HepG2 (cell line): ENCODE measurements around the gene ARMC5. TPM values are rescaled to one million over a fixed set of nuclear protein-coding genes. Genes with fewer than 3 reads are reported as not detected.

ENCODE experiments used
- ARNT2 ChIP-seq: sonication (generic); formaldehyde crosslinking; IDR thresholded peaks from 2 replicates; pipeline ENCODE4 v1.8.0; 2022; ENCODE audit warnings: mild to moderate bottlenecking, low read depth, missing genetic modification reagents, moderate library complexity
- ERF ChIP-seq: IDR thresholded peaks from 2 replicates; pipeline ENCODE4 v1.6.1; 2018; ENCODE audit warnings: missing biosample characterization, missing genetic modification reagents
- GABPB1 ChIP-seq: IDR thresholded peaks from 2 replicates; pipeline ENCODE4 v1.6.1; 2016; ENCODE audit warnings: mild to moderate bottlenecking, missing genetic modification reagents, moderate library complexity, missing compliant biosample characterization
- HOXA7 ChIP-seq: sonication (generic); formaldehyde crosslinking; IDR thresholded peaks from 2 replicates; pipeline ENCODE4 v1.8.1; 2022; ENCODE audit warnings: mild to moderate bottlenecking, missing genetic modification reagents, moderate library complexity
- IRF2 ChIP-seq: IDR thresholded peaks from 2 replicates; pipeline ENCODE4 v1.6.1; 2018; ENCODE audit warnings: missing genetic modification reagents, missing compliant biosample characterization
- KLF6 ChIP-seq: IDR thresholded peaks from 2 replicates; pipeline ENCODE4 v1.8.0; 2016; ENCODE audit warnings: missing biosample characterization, missing genetic modification reagents
- MATR3 ChIP-seq: sonication (generic); formaldehyde crosslinking; IDR thresholded peaks from 2 replicates; pipeline ENCODE4 v1.4.0; 2020; ENCODE audit warnings: missing genetic modification reagents
- MAZ ChIP-seq, 2 experiments: sonication (generic) in 1 of 2; formaldehyde crosslinking in 1 of 2; IDR thresholded peaks; 2 replicates each; pipeline versions ENCODE4 v1.5.0 to v1.6.1; 2012 to 2020; ENCODE audit warnings: low read depth in 2 of 2, mild to moderate bottlenecking in 2 of 2, borderline replicate concordance in 1 of 2, improper control_type of control experiment in 1 of 2, low read length in 1 of 2, missing genetic modification reagents in 1 of 2, moderate library complexity in 1 of 2
- NFRKB ChIP-seq: fragments of 450-650 bp; IDR thresholded peaks from 2 replicates; pipeline ENCODE4 v1.6.1; 2017
- ONECUT2 ChIP-seq: sonication (generic); formaldehyde crosslinking; IDR thresholded peaks from 2 replicates; pipeline ENCODE4 v1.4.0; 2020; ENCODE audit warnings: missing genetic modification reagents
- SATB2 ChIP-seq: sonication (generic); formaldehyde crosslinking; IDR thresholded peaks from 2 replicates; pipeline ENCODE4 v1.5.0; 2020; ENCODE audit warnings: missing genetic modification reagents
- SP140L ChIP-seq: sonication (generic); formaldehyde crosslinking; IDR thresholded peaks from 2 replicates; pipeline ENCODE4 v1.4.0; 2020; ENCODE audit warnings: missing genetic modification reagents, borderline replicate concordance
- SP4 ChIP-seq: sonication (generic); formaldehyde crosslinking; IDR thresholded peaks from 2 replicates; pipeline ENCODE4 v1.8.1; 2023; ENCODE audit warnings: mild to moderate bottlenecking, missing genetic modification reagents
- TMF1 ChIP-seq: sonication (generic); formaldehyde crosslinking; IDR thresholded peaks from 2 replicates; pipeline ENCODE4 v1.8.1; 2022; ENCODE audit warnings: low read depth, missing genetic modification reagents
- TSC22D2 ChIP-seq: sonication (generic); formaldehyde crosslinking; IDR thresholded peaks from 2 replicates; pipeline ENCODE4 v1.5.1; 2020; ENCODE audit warnings: missing genetic modification reagents, mild to moderate bottlenecking, borderline replicate concordance
- ZBTB38 ChIP-seq: sonication (generic); formaldehyde crosslinking; IDR thresholded peaks from 2 replicates; pipeline ENCODE4 v1.5.1; 2020; ENCODE audit warnings: mild to moderate bottlenecking, missing genetic modification reagents
- ZC3H4 ChIP-seq: sonication (generic); formaldehyde crosslinking; IDR thresholded peaks from 2 replicates; pipeline ENCODE4 v1.4.0; 2020; ENCODE audit warnings: missing genetic modification reagents, borderline replicate concordance
- ZNF331 ChIP-seq: sonication (generic); formaldehyde crosslinking; IDR thresholded peaks from 2 replicates; pipeline ENCODE4 v1.4.0; 2020; ENCODE audit warnings: missing genetic modification reagents
- ZNF768 ChIP-seq: sonication (generic); formaldehyde crosslinking; IDR thresholded peaks from 2 replicates; pipeline ENCODE4 v1.4.0; 2020; ENCODE audit warnings: missing genetic modification reagents
- ZNF781 ChIP-seq: sonication (generic); formaldehyde crosslinking; IDR thresholded peaks from 2 replicates; pipeline ENCODE4 v1.5.1; 2020; ENCODE audit warnings: borderline replicate concordance, mild to moderate bottlenecking, missing genetic modification reagents; ENCODE audit errors: not compliant biosample characterization
- polyA plus RNA-seq, 8 experiments: library from polyadenylated mRNA; depleted of rRNA in 3 of 8; stranded (reverse) in 7 of 8; unstranded in 1 of 8; fragments of >200 nt; fragmentation: Illumina TruSeq in 4 of 8; extraction: Trizol in 4 of 8; gene quantifications; 2 replicates each; pipeline versions ENCODE4 v1.2.1 to v1.2.3, GENCODE V29; 2011 to 2016; ENCODE audit warnings: low read depth in 4 of 8, missing spikeins in 1 of 8, mixed read lengths in 1 of 8; ENCODE audit not compliant: insufficient read depth in 1 of 8
- total RNA-seq, 5 experiments: library from RNA; depleted of rRNA; stranded (reverse); fragments of >200 nt; fragmentation: Illumina TruSeq; extraction: Trizol; gene quantifications; 2 replicates each; pipeline ENCODE4 v1.2.3, GENCODE V29; 2016; ENCODE audit warnings: low read depth in 1 of 5
- TF ChIP-seq, protein P1 (sequence below): sonication (generic); formaldehyde crosslinking; IDR thresholded peaks from 2 replicates; pipeline ENCODE4 v1.5.0; 2020; ENCODE audit warnings: missing genetic modification reagents
- TF ChIP-seq, protein P2 (sequence below): sonication (generic); formaldehyde crosslinking; IDR thresholded peaks from 2 replicates; pipeline ENCODE4 v1.5.1; 2020; ENCODE audit warnings: missing genetic modification reagents, mild to moderate bottlenecking, borderline replicate concordance
- TF ChIP-seq, protein P3 (sequence below): sonication (generic); formaldehyde crosslinking; IDR thresholded peaks from 2 replicates; pipeline ENCODE4 v1.4.0; 2020; ENCODE audit warnings: missing genetic modification reagents, borderline replicate concordance

Gene ARMC5
- total and polyA plus RNA-seq, 2 of the 13 experiments (the other 11 are each of a cell fraction or from before 2014, with no cell fraction given), result 10.8 to 22.3 TPM

DNA sequence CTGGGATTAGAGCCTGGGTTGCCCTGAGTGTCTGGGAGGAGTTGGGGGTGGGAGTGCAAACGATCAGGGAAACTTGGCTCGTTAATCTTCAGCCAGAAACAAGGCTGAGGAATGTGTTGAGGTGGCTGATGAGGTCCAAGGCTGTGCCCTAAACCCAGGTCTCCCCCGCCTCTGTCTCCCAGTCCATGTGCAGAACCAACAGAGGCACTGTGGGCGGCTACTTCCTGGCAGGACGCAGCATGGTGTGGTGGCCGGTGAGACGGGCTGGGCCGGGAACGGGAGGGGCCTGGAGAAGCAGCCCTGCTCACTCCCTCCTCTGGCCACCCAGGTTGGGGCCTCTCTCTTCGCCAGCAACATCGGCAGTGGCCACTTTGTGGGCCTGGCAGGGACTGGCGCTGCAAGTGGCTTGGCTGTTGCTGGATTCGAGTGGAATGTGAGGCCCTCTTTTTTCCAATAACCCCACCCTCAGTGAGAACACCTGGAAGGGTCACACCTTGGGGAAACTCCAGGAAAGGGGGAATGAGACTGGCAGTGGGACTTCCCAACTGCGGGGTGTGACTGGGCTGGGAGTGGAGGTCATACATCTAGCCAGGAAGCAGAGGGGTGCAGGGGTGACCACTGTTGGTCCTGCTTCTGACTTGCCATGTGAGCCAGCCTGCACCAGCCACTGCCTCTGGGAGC lies 25.3 kb downstream of the ARMC5 start (continued):
- TF ChIP-seq MAZ (IDR thresholded peaks at IDR 0.05; ENCODE audit: borderline replicate concordance, low read depth, low read length) (peak; percentile 61; the same call in 1 of the 2 replicates), MAZ (CRISPR knock-in tag; IDR thresholded peaks at IDR 0.05; ENCODE audit: low read depth) (0 out of 2 replicates have a peak, but pooled peaks have one; percentile 44), HOXA7 (CRISPR knock-in tag) (no peak), GABPB1 (CRISPR knock-in tag) (peak; percentile 80), ZC3H4 (CRISPR knock-in tag) (no peak), ONECUT2 (CRISPR knock-in tag) (peak; percentile 44; the same call in 1 of the 2 replicates), ZNF781 (peak; percentile 73), SP140L (CRISPR knock-in tag) (no peak), IRF2 (CRISPR knock-in tag) (peak; percentile 82), NFRKB (no peak), ZNF768 (peak; percentile 61; the same call in 1 of the 2 replicates), TMF1 (CRISPR knock-in tag) (no peak), SP4 (peak; percentile 83), KLF6 (CRISPR knock-in tag) (0 out of 2 replicates have a peak, but pooled peaks have one; percentile 51), MATR3 (CRISPR knock-in tag) (no peak), SATB2 (CRISPR knock-in tag) (no peak), ZBTB38 (CRISPR knock-in tag) (peak; percentile 38; the same call in 1 of the 2 replicates), ZNF331 (CRISPR knock-in tag) (peak; percentile 79), ERF (CRISPR knock-in tag) (0 out of 2 replicates have a peak, but pooled peaks have one; percentile 59), ARNT2 (CRISPR knock-in tag) (peak; percentile 82), TSC22D2 (CRISPR knock-in tag) (no peak; the same call in 1 of the 2 replicates)
- TF ChIP-seq, protein P1, sequence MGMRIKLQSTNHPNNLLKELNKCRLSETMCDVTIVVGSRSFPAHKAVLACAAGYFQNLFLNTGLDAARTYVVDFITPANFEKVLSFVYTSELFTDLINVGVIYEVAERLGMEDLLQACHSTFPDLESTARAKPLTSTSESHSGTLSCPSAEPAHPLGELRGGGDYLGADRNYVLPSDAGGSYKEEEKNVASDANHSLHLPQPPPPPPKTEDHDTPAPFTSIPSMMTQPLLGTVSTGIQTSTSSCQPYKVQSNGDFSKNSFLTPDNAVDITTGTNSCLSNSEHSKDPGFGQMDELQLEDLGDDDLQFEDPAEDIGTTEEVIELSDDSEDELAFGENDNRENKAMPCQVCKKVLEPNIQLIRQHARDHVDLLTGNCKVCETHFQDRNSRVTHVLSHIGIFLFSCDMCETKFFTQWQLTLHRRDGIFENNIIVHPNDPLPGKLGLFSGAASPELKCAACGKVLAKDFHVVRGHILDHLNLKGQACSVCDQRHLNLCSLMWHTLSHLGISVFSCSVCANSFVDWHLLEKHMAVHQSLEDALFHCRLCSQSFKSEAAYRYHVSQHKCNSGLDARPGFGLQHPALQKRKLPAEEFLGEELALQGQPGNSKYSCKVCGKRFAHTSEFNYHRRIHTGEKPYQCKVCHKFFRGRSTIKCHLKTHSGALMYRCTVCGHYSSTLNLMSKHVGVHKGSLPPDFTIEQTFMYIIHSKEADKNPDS (CRISPR knock-in tag), result no peak
- TF ChIP-seq, protein P2, sequence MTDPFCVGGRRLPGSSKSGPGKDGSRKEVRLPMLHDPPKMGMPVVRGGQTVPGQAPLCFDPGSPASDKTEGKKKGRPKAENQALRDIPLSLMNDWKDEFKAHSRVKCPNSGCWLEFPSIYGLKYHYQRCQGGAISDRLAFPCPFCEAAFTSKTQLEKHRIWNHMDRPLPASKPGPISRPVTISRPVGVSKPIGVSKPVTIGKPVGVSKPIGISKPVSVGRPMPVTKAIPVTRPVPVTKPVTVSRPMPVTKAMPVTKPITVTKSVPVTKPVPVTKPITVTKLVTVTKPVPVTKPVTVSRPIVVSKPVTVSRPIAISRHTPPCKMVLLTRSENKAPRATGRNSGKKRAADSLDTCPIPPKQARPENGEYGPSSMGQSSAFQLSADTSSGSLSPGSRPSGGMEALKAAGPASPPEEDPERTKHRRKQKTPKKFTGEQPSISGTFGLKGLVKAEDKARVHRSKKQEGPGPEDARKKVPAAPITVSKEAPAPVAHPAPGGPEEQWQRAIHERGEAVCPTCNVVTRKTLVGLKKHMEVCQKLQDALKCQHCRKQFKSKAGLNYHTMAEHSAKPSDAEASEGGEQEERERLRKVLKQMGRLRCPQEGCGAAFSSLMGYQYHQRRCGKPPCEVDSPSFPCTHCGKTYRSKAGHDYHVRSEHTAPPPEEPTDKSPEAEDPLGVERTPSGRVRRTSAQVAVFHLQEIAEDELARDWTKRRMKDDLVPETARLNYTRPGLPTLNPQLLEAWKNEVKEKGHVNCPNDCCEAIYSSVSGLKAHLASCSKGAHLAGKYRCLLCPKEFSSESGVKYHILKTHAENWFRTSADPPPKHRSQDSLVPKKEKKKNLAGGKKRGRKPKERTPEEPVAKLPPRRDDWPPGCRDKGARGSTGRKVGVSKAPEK, result no peak
- TF ChIP-seq, protein P3, sequence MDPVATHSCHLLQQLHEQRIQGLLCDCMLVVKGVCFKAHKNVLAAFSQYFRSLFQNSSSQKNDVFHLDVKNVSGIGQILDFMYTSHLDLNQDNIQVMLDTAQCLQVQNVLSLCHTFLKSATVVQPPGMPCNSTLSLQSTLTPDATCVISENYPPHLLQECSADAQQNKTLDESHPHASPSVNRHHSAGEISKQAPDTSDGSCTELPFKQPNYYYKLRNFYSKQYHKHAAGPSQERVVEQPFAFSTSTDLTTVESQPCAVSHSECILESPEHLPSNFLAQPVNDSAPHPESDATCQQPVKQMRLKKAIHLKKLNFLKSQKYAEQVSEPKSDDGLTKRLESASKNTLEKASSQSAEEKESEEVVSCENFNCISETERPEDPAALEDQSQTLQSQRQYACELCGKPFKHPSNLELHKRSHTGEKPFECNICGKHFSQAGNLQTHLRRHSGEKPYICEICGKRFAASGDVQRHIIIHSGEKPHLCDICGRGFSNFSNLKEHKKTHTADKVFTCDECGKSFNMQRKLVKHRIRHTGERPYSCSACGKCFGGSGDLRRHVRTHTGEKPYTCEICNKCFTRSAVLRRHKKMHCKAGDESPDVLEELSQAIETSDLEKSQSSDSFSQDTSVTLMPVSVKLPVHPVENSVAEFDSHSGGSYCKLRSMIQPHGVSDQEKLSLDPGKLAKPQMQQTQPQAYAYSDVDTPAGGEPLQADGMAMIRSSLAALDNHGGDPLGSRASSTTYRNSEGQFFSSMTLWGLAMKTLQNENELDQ (CRISPR knock-in tag), result no peak
